ENCODE measurements around the gene RASSF5. TPM values are rescaled to one million over a fixed set of nuclear protein-coding genes. Genes with fewer than 3 reads are reported as not detected.

RASSF5 gene
- total and polyA plus RNA-seq, 4 donors = 4.8 to 10.0 (median 5.5) TPM

DNA sequence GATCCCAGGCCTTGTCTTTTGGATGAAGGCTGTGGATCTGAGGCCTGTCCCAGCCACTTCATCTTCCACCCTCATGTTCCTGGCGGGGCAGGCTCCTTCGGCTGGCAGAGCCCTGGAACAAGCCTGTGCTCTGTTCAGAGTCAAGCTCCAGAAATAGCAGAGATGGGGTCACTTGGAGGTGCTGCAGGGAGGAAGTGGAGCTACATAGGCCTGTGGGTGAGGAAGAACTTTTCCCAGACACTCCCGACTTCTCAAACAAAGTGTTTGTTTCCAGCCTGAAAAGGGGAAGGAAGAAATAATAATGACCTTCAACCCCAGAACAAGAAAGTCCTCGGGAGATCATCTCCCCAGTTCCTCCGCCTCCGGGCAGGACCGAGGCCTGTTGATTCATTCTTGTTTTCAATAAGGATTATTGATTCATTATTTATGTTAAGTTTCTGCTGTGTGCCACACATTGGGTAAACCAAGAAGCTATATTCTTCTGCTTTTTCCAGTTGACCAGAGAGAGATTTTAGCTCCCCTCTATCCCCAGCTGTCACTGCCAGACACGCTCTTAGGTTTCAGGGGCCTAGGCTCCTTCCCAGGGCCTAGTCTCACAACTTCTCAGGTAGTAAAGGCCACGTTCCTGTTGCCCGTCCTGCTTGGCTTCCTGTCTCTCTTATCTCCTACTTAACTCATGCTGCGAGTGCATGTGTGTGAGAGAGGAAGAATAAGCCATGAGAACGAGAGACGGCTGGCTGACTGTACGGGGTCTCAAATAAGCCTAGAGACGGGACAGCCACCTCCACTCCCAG, 20.1 kb upstream of the RASSF5 start:
- Histone ChIP-seq H3K9me3 (ENCODE audit: control insufficient read depth in 4 of 4, low read length in 3 of 4) (no peaks in the 10 kb centered on the region), H3K27ac (ENCODE audit: low read depth in 1 of 2, low read length in 2 of 2) (no peak overlapping the region), H3K4me3 (ENCODE audit: low read depth in 1 of 3, low read length in 3 of 3) (no peak overlapping the region), H3K9ac (ENCODE audit: low read depth in 1 of 2, low read length in 2 of 2) (no peak overlapping the region), H3K4me1 (ENCODE audit: control insufficient read depth in 4 of 4, insufficient read depth in 4 of 4, low read length in 3 of 4) (peaks cover 0 to 14% (median 5%) of the 10 kb centered on the region in 4 donors), H3K27me3 (ENCODE audit: control insufficient read depth in 4 of 4, insufficient read depth in 4 of 4, low read length in 3 of 4) (no peaks in the 10 kb centered on the region), H3K36me3 (ENCODE audit: control insufficient read depth in 4 of 4, insufficient read depth in 3 of 4, low read depth in 1 of 4, low read length in 3 of 4) (no peaks in the 10 kb centered on the region)
- WGBS = 70% methylated on average over 15 of the region's 15 CpGs
- TF ChIP-seq FOXA1 (IDR thresholded peaks at IDR 0.05) = no peak
- TF ChIP-seq RAD21 (IDR thresholded peaks at IDR 0.05) = no peak
- TF ChIP-seq, protein P1, sequence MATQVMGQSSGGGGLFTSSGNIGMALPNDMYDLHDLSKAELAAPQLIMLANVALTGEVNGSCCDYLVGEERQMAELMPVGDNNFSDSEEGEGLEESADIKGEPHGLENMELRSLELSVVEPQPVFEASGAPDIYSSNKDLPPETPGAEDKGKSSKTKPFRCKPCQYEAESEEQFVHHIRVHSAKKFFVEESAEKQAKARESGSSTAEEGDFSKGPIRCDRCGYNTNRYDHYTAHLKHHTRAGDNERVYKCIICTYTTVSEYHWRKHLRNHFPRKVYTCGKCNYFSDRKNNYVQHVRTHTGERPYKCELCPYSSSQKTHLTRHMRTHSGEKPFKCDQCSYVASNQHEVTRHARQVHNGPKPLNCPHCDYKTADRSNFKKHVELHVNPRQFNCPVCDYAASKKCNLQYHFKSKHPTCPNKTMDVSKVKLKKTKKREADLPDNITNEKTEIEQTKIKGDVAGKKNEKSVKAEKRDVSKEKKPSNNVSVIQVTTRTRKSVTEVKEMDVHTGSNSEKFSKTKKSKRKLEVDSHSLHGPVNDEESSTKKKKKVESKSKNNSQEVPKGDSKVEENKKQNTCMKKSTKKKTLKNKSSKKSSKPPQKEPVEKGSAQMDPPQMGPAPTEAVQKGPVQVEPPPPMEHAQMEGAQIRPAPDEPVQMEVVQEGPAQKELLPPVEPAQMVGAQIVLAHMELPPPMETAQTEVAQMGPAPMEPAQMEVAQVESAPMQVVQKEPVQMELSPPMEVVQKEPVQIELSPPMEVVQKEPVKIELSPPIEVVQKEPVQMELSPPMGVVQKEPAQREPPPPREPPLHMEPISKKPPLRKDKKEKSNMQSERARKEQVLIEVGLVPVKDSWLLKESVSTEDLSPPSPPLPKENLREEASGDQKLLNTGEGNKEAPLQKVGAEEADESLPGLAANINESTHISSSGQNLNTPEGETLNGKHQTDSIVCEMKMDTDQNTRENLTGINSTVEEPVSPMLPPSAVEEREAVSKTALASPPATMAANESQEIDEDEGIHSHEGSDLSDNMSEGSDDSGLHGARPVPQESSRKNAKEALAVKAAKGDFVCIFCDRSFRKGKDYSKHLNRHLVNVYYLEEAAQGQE (IDR thresholded peaks at IDR 0.05) = no peak
- TF ChIP-seq NR2F2 (IDR thresholded peaks at IDR 0.05) = peak; percentile 74
- TF ChIP-seq RXRA (IDR thresholded peaks at IDR 0.05) = peak; percentile 20 to 30
- DNase-seq (ENCODE audit: low spot score) = no peak

DNA sequence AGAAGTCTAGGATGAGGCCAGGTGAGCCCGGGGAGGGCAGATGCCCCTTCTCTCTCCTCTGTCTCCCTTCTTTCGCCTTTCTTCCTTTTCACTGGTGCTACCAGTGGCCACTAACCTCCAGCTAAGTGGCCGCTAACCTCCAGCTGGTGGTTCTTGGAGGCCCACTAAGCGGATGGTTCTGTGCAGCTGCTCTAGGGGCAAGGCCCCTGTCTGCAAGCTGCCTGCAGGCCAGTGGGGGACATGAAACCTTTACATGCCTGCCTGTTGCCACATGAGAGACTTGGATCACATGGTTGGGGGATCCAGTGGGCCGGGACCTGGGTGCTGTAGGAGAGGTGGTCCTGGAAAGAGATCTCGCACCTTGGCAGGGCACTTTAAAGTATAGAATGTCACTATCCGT, 19.4 kb upstream of the RASSF5 start:
- Histone ChIP-seq H3K27ac (ENCODE audit: low read depth in 1 of 2, low read length in 2 of 2) (no peak overlapping the region), H3K4me1 (ENCODE audit: control insufficient read depth in 4 of 4, insufficient read depth in 4 of 4, low read length in 3 of 4) (peaks cover 0 to 14% (median 5%) of the 10 kb centered on the region in 4 donors), H3K36me3 (ENCODE audit: control insufficient read depth in 4 of 4, insufficient read depth in 3 of 4, low read depth in 1 of 4, low read length in 3 of 4) (no peaks in the 10 kb centered on the region), H3K27me3 (ENCODE audit: control insufficient read depth in 4 of 4, insufficient read depth in 4 of 4, low read length in 3 of 4) (no peaks in the 10 kb centered on the region), H3K9me3 (ENCODE audit: control insufficient read depth in 4 of 4, low read length in 3 of 4) (no peaks in the 10 kb centered on the region), H3K9ac (ENCODE audit: low read depth in 1 of 2, low read length in 2 of 2) (no peak overlapping the region), H3K4me3 (ENCODE audit: low read depth in 1 of 3, low read length in 3 of 3) (no peak overlapping the region)
- no peak for DNase-seq (ENCODE audit: low spot score)
- 94% methylated on average over 7 of the region's 7 CpGs for WGBS
- TF ChIP-seq HNF4G (IDR thresholded peaks at IDR 0.05) (no peak), HNF4A (conservative IDR thresholded peaks at IDR 0.05) (no peak), RXRA (IDR thresholded peaks at IDR 0.05) (no peak), FOXA2 (IDR thresholded peaks at IDR 0.05) (no peak), SP1 (IDR thresholded peaks at IDR 0.05) (no peak), EGR1 (IDR thresholded peaks at IDR 0.05; ENCODE audit: low read depth in 2 of 2) (no peak), RAD21 (IDR thresholded peaks at IDR 0.05) (no peak), NR2F2 (IDR thresholded peaks at IDR 0.05) (no peak), TAF1 (conservative IDR thresholded peaks at IDR 0.05) (no peak), YY1 (IDR thresholded peaks at IDR 0.05) (no peak), FOXA1 (IDR thresholded peaks at IDR 0.05) (no peak), JUND (IDR thresholded peaks at IDR 0.05) (no peak)
- TF ChIP-seq, protein P2, sequence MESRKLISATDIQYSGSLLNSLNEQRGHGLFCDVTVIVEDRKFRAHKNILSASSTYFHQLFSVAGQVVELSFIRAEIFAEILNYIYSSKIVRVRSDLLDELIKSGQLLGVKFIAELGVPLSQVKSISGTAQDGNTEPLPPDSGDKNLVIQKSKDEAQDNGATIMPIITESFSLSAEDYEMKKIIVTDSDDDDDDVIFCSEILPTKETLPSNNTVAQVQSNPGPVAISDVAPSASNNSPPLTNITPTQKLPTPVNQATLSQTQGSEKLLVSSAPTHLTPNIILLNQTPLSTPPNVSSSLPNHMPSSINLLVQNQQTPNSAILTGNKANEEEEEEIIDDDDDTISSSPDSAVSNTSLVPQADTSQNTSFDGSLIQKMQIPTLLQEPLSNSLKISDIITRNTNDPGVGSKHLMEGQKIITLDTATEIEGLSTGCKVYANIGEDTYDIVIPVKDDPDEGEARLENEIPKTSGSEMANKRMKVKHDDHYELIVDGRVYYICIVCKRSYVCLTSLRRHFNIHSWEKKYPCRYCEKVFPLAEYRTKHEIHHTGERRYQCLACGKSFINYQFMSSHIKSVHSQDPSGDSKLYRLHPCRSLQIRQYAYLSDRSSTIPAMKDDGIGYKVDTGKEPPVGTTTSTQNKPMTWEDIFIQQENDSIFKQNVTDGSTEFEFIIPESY (IDR thresholded peaks at IDR 0.05) = no peak
- TF ChIP-seq, protein P3, sequence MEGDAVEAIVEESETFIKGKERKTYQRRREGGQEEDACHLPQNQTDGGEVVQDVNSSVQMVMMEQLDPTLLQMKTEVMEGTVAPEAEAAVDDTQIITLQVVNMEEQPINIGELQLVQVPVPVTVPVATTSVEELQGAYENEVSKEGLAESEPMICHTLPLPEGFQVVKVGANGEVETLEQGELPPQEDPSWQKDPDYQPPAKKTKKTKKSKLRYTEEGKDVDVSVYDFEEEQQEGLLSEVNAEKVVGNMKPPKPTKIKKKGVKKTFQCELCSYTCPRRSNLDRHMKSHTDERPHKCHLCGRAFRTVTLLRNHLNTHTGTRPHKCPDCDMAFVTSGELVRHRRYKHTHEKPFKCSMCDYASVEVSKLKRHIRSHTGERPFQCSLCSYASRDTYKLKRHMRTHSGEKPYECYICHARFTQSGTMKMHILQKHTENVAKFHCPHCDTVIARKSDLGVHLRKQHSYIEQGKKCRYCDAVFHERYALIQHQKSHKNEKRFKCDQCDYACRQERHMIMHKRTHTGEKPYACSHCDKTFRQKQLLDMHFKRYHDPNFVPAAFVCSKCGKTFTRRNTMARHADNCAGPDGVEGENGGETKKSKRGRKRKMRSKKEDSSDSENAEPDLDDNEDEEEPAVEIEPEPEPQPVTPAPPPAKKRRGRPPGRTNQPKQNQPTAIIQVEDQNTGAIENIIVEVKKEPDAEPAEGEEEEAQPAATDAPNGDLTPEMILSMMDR (IDR thresholded peaks at IDR 0.05; ENCODE audit: low read depth, low read length, missing input control) = no peak
- TF ChIP-seq, protein P4, sequence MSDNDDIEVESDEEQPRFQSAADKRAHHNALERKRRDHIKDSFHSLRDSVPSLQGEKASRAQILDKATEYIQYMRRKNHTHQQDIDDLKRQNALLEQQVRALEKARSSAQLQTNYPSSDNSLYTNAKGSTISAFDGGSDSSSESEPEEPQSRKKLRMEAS (IDR thresholded peaks at IDR 0.05) = no peak
- TF ChIP-seq, protein P1 (IDR thresholded peaks at IDR 0.05) = no peak
- TF ChIP-seq, protein P5, sequence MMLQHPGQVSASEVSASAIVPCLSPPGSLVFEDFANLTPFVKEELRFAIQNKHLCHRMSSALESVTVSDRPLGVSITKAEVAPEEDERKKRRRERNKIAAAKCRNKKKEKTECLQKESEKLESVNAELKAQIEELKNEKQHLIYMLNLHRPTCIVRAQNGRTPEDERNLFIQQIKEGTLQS (IDR thresholded peaks at IDR 0.05) = no peak
